SH-SY5Y (cell line): ENCODE results near the gene ATP2C1.

ENCODE experiments used
- GATA2 ChIP-seq: IDR thresholded peaks from 2 replicates; pipeline ENCODE4 v1.6.1; 2011; ENCODE audit warnings: mild to moderate bottlenecking, low read depth, low read length
- GATA3 ChIP-seq: IDR thresholded peaks from 2 replicates; pipeline ENCODE4 v1.6.1; 2011; ENCODE audit warnings: low read depth, mild to moderate bottlenecking, low read length, moderate library complexity

DNA sequence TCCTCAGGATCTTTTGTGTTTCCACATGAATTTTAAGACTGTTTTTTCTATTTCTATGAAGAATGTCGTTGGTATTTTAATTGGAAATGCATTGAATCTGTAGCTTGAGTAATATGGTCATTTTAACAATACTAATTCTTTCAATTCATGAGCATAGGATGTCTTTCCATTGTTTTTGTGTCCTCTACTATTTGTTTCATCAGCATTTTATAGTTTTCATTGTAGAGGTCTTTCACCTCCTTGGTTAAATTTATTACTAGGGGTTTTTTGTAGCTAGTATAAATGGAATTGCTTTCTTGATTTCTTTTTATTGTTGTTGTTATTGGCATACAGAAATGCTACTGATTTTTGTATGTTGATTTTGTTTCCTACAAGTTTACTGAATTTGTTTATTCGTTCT, 17.3 kb upstream of the ATP2C1 start:
- TF ChIP-seq GATA2 (no peak), GATA3 (no peak)
